ENCODE results near the gene FNDC3A.

FNDC3A gene

DNA sequence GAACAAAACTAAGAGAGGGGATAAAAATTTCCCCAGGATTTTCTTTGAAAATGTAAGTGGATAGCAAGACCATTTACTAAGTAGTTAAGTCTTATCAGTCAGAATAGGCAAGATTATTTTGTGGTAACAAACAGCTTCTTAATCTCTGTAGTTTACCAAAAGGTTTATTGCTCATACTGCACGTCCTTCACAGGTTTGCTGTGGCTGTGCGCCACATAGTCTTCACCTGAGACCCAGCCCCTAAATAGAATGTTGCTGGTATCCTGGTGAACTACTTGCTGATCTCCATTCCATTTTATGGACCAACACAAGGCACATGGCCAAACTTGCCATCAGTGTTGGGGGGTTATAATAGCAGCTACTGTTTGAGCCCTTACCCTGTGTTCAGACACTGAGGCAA is 44.6 kb downstream of the FNDC3A start:
- Histone ChIP-seq H3K4me3 (no peak overlapping the region), H3K27ac (no peak overlapping the region)
- no peak for TF ChIP-seq CTCF (IDR thresholded peaks at IDR 0.05)
- DNase-seq (ENCODE audit: low spot score), result no peak

GRCh38 chr13:49020940-49021553 is 45.3 kb downstream of the FNDC3A start:
- no peak overlapping the region for H3K27ac ChIP-seq
- no peak overlapping the region for H3K4me3 ChIP-seq
- TF ChIP-seq CTCF (IDR thresholded peaks at IDR 0.05), result no peak
- no peak for DNase-seq (ENCODE audit: low spot score)

DNA sequence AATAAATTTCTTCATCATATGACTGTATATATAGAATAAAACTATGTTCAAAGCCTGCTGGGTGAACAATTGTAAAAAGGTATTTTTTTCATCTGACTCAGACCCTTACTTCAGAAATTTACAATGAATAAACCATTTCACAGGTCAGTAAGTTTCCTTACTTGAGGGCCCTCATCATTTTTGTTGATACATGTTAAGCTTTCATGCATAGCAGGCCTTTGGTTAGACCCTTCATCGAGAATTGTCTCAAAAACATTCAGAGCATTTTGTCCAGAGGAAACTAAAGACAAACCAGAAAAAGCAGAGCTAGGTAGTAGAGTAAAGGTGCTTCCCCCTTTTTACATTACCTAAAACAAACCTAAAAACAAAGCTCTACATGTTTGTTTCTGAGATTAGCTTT is 46.2 kb downstream of the FNDC3A start:
- Histone ChIP-seq H3K4me3 (no peak overlapping the region), H3K27ac (no peak overlapping the region)
- no peak for DNase-seq (ENCODE audit: low spot score)
- TF ChIP-seq CTCF (IDR thresholded peaks at IDR 0.05), result no peak

DNA sequence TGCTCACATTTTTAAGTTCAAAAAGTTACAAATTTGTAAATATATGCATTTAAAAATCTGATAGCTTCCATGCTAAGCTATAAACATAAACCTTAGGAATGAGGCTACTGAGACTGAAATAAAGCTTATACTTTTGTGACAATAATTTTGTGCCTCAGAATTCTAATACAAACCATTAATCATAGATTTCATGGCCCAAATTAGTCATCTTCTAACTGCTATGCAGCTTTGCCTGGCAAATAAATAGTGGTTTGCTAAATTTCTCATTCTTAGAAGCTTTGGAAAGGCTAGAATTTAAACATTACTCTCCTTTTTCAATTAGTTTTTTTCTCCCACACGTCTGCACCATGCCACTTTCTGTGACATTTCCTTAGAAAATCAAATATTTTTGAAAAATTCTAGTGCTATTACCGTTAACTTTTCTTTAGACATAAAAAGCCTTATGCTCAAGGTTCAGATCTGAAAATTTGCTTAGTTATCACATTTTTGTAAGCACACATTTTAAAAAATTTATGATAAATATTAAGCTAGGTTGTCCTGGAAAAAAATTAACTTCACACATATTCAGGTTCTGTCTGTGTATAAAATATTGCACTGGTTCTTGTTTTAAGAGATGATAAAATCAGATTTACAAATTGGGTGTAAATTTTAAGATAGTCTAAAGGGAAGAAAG is 46.9 kb downstream of the FNDC3A start:
- no peak for TF ChIP-seq CTCF (IDR thresholded peaks at IDR 0.05)
- no peak overlapping the region for H3K4me3 ChIP-seq
- H3K27ac ChIP-seq, result no peak overlapping the region
- no peak for DNase-seq (ENCODE audit: low spot score)

DNA sequence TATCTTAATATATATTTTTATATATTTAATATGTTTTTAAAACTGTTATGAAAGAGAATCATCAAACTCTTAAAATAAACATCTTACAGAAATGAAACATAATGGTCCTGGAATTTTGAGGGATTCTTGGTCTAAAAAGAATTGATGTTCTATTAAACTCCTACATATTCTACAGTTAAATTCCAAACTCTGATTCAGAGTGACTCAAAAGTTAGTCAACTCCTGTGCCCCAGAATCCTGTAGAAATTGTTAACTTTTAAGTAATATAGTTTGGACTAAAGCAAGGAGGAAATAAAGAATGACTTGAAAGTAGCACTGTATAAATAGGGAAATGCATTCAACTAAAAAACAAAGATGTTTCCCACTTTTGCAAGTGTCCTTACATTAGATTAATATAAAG is 47.7 kb downstream of the FNDC3A start:
- Histone ChIP-seq H3K27ac (no peak overlapping the region), H3K4me3 (no peak overlapping the region)
- DNase-seq (ENCODE audit: low spot score), result no peak
- no peak for TF ChIP-seq CTCF (IDR thresholded peaks at IDR 0.05)

DNA sequence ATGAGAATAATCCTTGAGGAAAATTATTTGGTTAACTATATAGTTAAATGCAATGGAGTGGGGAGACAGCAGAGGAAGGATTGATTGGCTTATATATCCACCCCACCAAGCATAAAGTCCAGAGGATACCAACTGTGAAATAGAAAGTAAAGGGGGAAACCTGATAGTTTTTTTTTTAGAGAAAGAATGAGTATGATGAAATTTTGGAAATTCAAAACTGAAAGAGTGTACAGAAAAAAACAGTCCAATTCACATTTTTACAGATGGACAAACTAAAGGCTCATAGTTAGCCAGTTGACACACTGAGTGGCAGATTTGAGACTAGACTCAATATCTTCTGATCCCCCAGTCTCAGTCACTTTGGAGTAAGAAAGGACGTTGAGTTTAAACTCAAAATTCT is 51.1 kb downstream of the FNDC3A start:
- DNase-seq (ENCODE audit: low spot score), result no peak
- H3K4me3 ChIP-seq, result no peak overlapping the region
- no peak for TF ChIP-seq CTCF (IDR thresholded peaks at IDR 0.05)
- H3K27ac ChIP-seq, result no peak overlapping the region

DNA sequence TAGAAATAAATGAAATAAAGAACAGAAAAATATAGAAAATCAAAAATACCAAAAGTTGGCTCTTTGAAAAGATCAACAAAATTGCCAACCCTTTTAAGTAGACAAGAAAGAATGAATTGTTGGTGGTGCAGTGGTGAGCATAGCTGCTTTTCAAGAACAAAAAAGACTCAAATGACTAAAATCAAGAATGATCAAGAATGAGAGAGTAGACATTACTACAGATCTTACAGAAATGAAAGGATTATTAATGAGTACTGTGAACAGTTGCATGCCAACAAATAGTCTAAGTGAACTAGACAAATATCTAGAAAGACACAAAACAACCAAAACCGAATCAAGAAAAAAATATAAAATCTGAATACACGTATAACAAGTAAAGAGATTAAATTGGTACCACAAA is 53.9 kb downstream of the FNDC3A start:
- H3K4me3 ChIP-seq, result no peak overlapping the region
- no peak overlapping the region for H3K27ac ChIP-seq
- no peak for DNase-seq (ENCODE audit: low spot score)
- no peak for TF ChIP-seq CTCF (IDR thresholded peaks at IDR 0.05)

Data from coronary artery (tissue), 2 donors.